EL (cell line): Measurements from ENCODE around the gene NXN.

Experiments
- DNase-seq: peaks from one replicate; pipeline ENCODE4 v3.0.0-alpha.2; 2016

The NXN gene

DNA sequence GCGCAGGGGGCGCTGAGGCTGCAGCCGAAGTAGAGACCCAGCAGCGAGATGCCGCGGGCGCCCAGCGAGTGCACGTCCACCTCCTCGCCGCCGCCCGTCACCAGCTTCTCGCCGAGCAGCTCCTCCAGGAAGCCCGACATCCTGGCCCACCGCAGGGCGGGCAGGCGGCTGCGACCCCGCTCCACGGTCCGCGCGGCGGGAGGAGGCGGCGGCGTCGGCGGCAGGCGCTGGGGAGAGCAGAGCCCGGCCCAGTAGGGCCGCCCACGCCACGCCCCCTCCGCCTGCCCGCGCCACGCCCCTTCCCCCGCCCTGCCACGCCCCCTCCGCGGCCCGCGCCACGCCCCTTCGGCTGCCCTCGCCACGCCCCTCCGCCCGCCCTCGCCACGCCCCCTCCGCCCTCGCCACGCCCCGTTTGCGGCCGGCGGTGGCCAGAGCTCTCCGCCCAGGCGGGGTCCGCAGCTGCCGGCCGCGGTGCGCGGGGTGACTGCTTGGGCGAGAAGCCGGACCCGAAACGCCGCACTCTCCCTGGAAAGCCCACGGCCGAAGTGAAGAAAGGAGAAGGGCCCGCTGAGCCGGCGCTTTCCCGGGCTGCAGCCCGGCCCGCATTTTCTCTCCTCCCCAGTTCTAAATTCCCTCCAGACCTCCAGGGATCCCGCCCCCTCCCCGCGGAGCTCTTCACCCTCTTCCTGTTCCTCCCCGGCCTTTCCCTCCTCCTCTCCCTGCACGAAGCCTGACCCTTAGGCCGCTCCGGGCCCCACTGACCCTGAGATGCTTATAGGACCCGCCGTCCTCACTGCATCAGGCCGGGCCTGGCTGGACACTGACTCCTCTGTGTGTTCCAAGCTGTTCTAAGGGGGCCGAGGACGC, at the start of gene NXN:
NXN (minus strand) TSS at position 238 of the 867 bp plus-strand sequence.
- peak; percentile 76 for DNase-seq

DNA sequence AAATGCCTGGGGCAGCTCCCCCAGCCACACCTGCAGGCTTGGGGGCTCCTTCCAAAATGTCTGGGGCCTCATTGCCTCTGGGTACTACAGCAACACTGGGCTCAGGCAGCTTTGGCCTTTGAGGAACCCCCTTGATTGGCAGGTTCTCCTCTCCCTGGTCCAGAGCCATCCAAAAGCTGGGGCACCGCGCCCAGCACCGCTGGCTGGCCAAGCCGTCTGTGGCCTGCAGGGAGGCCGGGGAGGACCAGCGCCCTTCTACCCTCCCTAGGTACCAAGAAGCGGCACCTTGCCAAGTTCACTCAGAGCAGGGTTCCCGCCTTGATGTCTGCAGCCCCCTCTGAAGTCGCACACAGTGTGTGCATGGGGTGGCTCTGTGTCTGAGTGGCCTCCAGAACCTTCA, 47.5 kb upstream of the NXN start:
- DNase-seq, result no peak

DNA sequence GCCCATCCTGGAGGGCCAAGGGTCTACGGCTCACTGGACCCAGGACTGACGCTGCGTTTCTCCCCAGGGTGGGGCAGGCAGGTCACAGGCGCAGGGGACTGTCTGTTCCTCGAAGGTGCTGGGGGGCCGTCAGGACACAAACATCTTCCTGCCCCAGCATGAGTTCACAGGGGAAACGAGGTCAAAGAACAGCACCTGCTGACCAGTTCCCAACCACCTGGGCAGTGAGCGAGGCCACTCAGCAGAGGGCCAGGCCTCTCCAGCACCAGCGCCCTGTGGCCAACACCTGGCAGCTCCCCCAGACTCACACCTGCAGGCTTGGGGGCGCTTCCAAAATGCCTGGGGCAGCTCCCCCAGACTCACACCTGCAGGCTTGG, 47.0 kb upstream of the NXN start:
- DNase-seq, result no peak

DNA sequence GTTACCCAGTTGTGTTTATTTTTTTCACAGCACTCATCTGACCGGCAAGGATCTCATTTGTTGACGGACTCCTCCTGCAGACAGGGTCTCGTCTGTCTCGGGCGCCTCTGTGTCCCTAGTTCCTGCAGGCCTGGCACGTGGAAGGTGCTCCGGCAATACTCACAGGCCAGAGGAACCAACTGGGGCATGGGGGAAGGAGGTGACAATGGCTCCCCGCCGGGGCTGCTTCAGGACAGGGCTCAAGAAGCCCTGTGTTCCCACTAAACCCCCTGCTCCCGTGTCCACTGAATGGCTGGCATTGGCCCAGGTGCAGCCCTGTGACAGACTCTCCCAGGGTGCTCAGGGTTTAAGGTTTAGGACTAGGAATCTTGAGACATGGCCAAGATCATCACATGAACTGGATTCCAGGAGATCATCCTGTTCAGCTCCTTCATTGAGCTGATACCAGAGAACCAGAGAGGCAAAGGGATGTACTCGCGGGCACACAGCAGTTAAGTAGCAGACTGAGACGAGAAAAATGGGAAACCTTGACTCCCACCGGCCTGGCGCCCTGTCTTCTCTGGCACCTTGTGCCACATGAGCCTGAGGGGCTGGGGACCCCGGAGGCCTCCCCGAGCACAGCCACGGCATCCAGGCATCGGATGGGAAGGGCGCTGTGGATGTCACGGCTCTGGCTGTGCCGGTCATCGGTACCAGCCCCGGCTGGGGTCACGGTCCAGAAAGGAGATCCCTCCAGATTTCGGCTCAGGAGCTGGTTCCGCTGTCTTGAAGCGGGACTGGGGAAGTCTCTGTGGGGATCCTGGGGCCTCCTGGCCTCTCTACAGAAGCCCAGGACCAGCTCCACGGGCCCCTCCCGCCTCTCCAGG, 46.4 kb upstream of the NXN start:
- no peak for DNase-seq

DNA sequence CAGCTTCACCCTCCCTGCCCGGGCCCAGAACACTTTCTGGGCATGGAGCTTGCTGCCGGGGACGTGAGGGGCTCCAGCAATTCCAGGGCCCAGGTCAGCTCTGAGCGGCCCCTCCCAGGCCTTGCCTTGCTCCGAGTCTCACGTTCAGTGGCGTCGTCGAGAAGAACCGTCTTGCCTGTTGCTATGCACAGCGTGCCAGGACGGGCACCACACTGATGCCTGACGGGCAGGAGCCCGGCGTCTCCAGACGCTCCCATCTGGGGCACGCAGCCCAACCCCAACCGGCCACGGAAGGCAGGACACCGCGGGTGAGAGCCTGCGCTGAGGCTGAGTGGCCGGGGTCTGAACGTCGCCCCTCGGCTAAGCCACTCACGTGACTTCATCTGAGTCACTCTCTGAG, 44.5 kb upstream of the NXN start:
- DNase-seq, result no peak

GRCh38 chr17:1022278-1023024, 42.9 kb upstream of the NXN start:
- DNase-seq, result no peak

- no peak for DNase-seq
These were observed 41.6 kb upstream of the NXN start for GRCh38 chr17:1021147-1021546.

GRCh38 chr17:1019451-1019850, 39.9 kb upstream of the NXN start:
- DNase-seq, result no peak

DNA sequence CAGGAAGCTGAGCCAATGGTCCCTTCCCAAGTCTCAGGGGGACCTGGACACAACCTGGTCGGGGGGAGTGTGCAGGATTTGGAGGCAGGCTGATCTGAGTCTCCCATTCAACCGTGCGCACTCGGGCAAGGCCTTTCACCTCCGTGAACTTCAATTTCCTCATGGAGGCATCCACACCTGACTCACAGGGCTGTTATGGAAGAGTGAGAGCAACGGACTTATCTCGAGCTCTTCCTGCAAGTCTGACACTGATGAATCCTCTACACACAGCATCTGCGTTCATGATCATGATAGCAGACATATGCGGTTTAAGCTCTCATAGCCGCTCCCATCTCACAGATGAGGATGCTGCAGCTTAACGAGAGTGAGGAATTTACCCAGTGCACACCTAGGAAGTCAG, 39.0 kb upstream of the NXN start:
- DNase-seq, result no peak

DNA sequence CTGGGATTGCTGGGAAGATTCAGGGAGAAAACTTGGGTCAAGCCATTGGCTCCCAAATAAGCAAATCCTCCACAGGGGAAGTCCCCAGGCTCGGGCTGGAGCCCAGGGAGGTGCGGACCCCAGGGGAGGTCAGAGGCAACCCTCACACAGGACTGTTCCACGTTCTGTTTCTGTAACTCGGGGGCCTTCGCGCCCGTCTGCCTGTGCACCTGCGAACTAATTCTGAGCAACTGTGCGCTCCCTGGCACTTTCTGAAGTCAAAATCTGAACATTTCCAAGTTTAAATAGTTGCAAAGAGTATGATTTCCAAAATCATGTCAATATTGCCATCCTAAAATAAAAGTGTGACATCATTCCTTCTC, 34.1 kb upstream of the NXN start:
- DNase-seq, result no peak

GRCh38 chr17:1012823-1013728, 33.5 kb upstream of the NXN start:
- no peak for DNase-seq

GRCh38 chr17:1011760-1012735, 32.5 kb upstream of the NXN start:
- no peak for DNase-seq

DNA sequence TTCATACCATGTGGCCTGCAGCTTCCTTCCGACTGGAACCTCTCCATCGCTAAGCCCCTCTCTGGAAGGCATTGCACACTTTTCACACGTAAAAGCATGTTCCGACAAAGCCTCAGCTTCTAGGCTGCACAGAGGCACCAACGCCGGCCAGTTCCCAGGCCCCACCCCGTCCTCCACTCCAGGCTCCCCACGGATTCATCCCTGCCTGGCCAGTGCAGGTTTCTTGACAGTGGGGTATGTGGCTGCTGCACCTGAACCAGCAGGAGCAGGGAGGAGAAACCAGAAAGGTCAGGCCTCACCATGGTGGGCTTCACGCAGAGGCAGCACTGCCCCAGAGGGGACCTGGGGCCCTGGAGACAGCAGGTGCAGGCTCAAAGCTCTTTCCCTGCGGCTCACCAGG, 31.6 kb upstream of the NXN start:
- no peak for DNase-seq

DNA sequence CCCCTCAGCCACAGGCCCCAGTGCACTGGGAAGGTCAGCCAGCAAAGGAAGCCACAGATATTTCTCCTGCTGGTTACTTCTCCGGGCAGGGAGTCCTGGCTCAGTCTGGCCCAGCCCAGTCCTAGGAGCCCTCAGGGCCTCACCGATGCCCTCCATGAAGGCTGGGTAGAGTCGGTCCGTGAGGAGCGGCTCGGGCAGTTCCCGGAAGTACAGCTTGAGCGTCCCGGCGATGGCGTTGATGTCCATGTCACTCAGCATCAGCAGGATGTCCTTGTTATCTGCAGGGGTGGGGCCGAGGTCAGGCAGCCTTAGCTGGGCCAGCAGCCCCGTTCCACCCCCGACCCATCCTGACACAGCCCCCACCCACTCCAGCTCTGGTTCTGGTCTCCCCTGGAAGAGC, 31.0 kb upstream of the NXN start:
- no peak for DNase-seq

DNA sequence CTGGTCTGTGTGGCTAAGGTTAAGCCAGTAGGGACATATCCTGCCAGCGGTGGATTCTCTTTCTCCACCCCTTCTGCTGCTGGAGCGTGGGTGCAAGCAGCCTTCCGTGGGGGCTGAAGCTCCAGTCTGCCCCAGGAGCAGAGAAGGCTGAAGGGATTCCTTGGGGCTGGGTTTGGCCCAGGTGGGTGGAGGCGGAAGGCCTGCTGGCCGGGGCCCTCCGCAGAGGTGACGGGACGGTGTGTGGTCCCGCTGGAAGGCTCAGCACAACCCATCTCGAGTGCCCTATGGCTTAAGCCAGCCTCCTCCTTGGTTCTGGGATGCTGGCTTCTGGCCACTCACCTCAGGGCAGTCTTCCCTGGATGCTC, 30.5 kb upstream of the NXN start:
- no peak for DNase-seq

DNA sequence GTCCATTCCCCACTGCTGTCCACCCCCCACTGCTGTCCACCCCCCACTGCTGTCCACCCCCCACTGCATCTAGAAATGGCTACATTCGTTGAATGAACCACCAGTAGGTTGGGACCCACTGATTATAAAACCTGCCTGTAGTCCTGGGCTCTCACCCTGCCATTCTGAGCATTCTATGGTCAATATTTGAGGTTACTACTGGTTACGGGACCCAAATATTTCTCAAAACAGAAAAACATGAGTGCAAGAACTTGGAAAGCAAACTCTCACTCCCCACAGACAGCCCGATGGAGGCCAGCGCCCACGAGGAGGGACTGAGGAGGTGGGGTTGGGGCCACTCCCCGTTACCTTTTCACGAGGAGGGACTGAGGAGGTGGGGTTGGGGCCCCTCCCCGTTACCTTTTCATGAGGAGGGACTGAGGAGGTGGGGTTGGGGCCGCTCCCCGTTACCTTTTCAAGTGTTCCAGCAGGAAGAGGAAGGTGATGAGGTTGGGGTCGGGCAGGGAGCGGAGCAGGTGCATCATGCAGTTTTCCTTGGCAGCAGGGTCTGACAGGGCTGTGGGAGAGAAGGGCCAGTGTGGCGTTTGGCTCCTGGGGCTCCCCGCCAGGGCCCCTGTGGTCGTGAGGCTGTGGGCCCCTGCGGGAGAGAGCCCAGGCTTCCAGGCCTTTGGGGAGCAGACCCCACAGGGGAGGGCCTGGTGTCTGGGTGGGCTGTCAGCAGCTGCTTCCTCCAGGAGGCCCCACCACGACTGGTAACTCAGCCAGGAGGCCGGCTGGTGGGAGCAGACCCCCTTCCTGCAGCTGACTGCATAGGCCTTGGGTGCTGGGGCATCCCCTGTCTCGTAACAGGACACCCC, 29.9 kb upstream of the NXN start:
- DNase-seq, result no peak

DNA sequence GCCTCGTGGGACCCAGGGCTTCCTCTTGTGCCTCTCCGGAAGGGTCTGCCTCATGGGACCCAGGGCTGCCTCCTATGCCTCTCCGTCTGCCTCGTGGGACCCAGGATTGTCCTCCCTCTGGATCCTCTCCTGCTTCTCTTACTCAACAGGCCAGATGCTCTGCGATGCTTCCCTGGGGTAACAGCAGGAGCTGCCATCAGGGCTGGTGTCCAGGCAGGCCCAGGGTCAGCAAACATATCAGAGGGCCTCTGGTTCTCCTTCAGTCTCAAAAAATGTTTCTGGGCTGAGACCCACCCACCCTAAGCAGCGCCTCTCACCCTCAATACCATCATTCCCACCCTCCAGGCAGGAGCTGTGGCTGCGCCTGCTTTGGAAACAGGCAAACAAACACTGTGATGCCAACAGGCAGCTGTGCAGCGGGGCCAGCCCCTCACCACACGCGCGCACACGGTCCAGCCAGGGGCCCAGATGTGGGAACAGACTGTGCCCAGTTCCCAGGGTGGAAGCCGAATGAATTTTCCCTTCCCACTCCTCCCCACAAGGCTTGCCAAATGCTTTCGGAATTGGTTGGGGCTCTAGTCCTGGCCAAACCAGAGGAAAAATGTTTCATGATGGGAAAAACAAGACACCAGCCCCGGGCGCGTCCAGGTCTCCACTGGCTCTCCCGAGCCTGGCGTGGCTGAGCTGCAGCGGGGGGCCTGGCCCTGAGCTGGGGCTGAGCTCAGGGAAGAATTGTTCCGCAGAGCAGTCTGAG, 28.6 kb upstream of the NXN start:
- no peak for DNase-seq

DNA sequence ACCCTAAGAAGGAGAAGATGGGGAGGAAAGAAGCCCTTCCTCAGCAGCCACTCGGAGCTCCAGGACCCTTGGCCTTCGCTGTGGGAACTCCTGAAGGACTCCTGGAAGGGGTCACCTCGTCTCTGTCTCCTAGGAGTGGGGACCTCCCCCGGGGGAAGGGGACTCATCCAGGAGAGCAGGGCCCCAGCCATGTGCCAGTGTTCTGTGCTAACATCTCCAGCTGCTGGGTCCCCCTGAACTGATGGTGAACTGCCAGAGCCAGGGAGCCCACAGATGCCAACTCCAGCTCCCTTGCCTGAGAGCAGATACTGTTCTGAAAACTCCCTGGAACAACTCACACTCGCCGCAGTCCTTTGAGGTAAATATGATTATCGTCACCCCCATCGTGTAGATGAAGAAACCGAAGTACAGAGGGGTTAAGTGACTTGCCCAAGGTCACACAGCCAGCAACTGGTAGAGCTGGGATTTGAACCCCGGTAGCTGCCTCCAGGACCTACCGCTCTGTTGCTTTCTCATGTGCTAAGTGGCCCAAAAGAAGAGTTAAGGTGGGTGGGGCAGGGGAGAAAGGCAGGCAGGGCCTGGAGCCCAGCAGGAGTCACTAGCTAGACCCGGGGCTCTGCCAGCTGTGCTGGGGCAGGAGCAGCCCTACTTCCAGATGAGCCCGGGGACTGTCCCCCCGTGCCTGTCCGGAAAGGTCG, 27.9 kb upstream of the NXN start:
- DNase-seq, result no peak

DNA sequence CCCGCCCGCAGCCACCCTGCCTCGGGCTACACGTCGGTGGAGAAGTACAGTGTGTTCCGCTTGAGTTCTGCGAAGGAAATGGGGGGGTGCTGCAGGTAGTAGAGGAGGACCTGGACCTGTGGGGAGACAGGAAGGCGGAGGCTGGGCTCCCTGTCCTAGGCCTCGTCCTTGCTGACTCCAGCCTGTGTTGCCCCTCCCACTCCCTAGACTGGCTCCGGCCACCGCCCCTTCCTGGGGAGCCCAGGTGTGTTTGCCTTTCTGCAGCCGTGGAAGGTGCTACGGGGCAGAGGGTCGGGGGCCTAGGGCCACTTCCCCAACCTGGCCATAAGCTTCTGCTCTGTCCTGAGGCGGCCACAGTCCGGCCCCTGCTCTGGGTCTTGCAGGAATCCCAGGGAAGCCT, 26.5 kb upstream of the NXN start:
- DNase-seq, result no peak
